Muscle of arm (tissue), 14 donors: ENCODE results near the gene NOMO2. TPM values are rescaled to one million over a fixed set of nuclear protein-coding genes. Genes with fewer than 3 reads are reported as not detected.
A peak's percentile ranks its signal among the peaks of the same experiment; 100 is the strongest.
"Not testable (repeated sequence)": the region's sequence is repeated elsewhere in the genome, so short reads cannot be mapped to it uniquely, and the experiment has no call there.

Experiments used
- DNase-seq: peaks from one replicate; pipeline ENCODE4 v3.0.0-alpha.2; 2013
- long read RNA-seq, 11 donors: transcript quantifications; one replicate each; lab custom pipeline, GENCODE V29; 2026
- polyA plus RNA-seq, 12 donors: library from polyadenylated mRNA; unstranded; fragments of 120-200 nt; gene quantifications; one replicate each; pipeline ENCODE4 v1.2.1, GENCODE V29; 2013; ENCODE audit not compliant: insufficient read length in 12 of 12

Gene NOMO2
- 10 to 100 TPM in 11 of 12 donors, not detected in 1; 38.5 to 71.0 (median 58.9) TPM for polyA plus RNA-seq
- long read RNA-seq, donor 1, full-length matches to known transcripts, result 7 of 18 reads
- long read RNA-seq, donor 1, partial matches to known transcripts, result 11 of 18 reads
- long read RNA-seq, donor 1, other reads (novel, unspliced or antisense), result 0 of 18 reads
- long read RNA-seq, donor 2, full-length matches to known transcripts, result 6 of 13 reads
- long read RNA-seq, donor 2, partial matches to known transcripts, result 7 of 13 reads
- long read RNA-seq, donor 2, other reads (novel, unspliced or antisense), result 0 of 13 reads
- long read RNA-seq, donor 3, full-length matches to known transcripts, result 3 of 3 reads
- long read RNA-seq, donor 3, partial matches to known transcripts, result 0 of 3 reads
- long read RNA-seq, donor 3, other reads (novel, unspliced or antisense), result 0 of 3 reads
- long read RNA-seq, donor 4, full-length matches to known transcripts, result 2 of 2 reads
- long read RNA-seq, donor 4, partial matches to known transcripts, result 0 of 2 reads
- long read RNA-seq, donor 4, other reads (novel, unspliced or antisense), result 0 of 2 reads
- long read RNA-seq, donor 5, full-length matches to known transcripts, result 11 of 11 reads
- long read RNA-seq, donor 5, partial matches to known transcripts, result 0 of 11 reads
- long read RNA-seq, donor 5, other reads (novel, unspliced or antisense), result 0 of 11 reads
- long read RNA-seq, donor 6, full-length matches to known transcripts, result 2 of 2 reads
- long read RNA-seq, donor 6, partial matches to known transcripts, result 0 of 2 reads
- long read RNA-seq, donor 6, other reads (novel, unspliced or antisense), result 0 of 2 reads
- long read RNA-seq, donor 7, full-length matches to known transcripts, result 4 of 4 reads
- long read RNA-seq, donor 7, partial matches to known transcripts, result 0 of 4 reads
- long read RNA-seq, donor 7, other reads (novel, unspliced or antisense), result 0 of 4 reads
- long read RNA-seq, donor 8, full-length matches to known transcripts, result 4 of 4 reads
- long read RNA-seq, donor 8, partial matches to known transcripts, result 0 of 4 reads
- long read RNA-seq, donor 8, other reads (novel, unspliced or antisense), result 0 of 4 reads
- long read RNA-seq, donor 9, full-length matches to known transcripts, result 3 of 3 reads
- long read RNA-seq, donor 9, partial matches to known transcripts, result 0 of 3 reads
- long read RNA-seq, donor 9, other reads (novel, unspliced or antisense), result 0 of 3 reads
- long read RNA-seq, donor 10, full-length matches to known transcripts, result 8 of 8 reads
- long read RNA-seq, donor 10, partial matches to known transcripts, result 0 of 8 reads
- long read RNA-seq, donor 10, other reads (novel, unspliced or antisense), result 0 of 8 reads
- long read RNA-seq, donor 11, full-length matches to known transcripts, result 2 of 2 reads
- long read RNA-seq, donor 11, partial matches to known transcripts, result 0 of 2 reads
- long read RNA-seq, donor 11, other reads (novel, unspliced or antisense), result 0 of 2 reads

- DNase-seq, result peak; percentile 0
These were observed at the start of gene NOMO2 for GRCh38 chr16:18561727-18562314. Gene NOMO2, minus strand, starts transcription at chr16:18562097. Its CDS starts 57 bp downstream, at chr16:18562040.

GRCh38 chr16:18610147-18610803, 48.4 kb upstream of the NOMO2 start:
- not testable (repeated sequence) for DNase-seq

GRCh38 chr16:18608271-18608670, 46.4 kb upstream of the NOMO2 start:
- not testable (repeated sequence) for DNase-seq

- DNase-seq, result not testable (repeated sequence)
These were observed 41.8 kb upstream of the NOMO2 start for GRCh38 chr16:18603572-18604246.

GRCh38 chr16:18598582-18598981, 36.7 kb upstream of the NOMO2 start:
- DNase-seq, result not testable (repeated sequence)

GRCh38 chr16:18597734-18598133, 35.8 kb upstream of the NOMO2 start:
- not testable (repeated sequence) for DNase-seq

GRCh38 chr16:18597319-18597718, 35.4 kb upstream of the NOMO2 start:
- peak; percentile 3 for DNase-seq

GRCh38 chr16:18595796-18596195, 33.9 kb upstream of the NOMO2 start:
- DNase-seq, result not testable (repeated sequence)

- not testable (repeated sequence) for DNase-seq
These were observed 33.0 kb upstream of the NOMO2 start for GRCh38 chr16:18594880-18595279.

GRCh38 chr16:18593904-18594303, 32.0 kb upstream of the NOMO2 start:
- DNase-seq, result not testable (repeated sequence)

- DNase-seq, result not testable (repeated sequence)
These were observed 31.1 kb upstream of the NOMO2 start for GRCh38 chr16:18592982-18593381.

- peak; percentile 4 for DNase-seq
These were observed 30.0 kb upstream of the NOMO2 start for GRCh38 chr16:18591908-18592307.

GRCh38 chr16:18591441-18591840, 29.5 kb upstream of the NOMO2 start:
- DNase-seq, result not testable (repeated sequence)

- DNase-seq, result not testable (repeated sequence)
These were observed 27.9 kb upstream of the NOMO2 start for GRCh38 chr16:18589806-18590205.

GRCh38 chr16:18586560-18587540, 25.0 kb upstream of the NOMO2 start:
- not testable (repeated sequence) for DNase-seq

- not testable (repeated sequence) for DNase-seq
These were observed 23.9 kb upstream of the NOMO2 start for GRCh38 chr16:18585789-18586188.

- DNase-seq, result no peak
These were observed 21.0 kb upstream of the NOMO2 start for GRCh38 chr16:18582902-18583301.

GRCh38 chr16:18580396-18580795, 18.5 kb upstream of the NOMO2 start:
- not testable (repeated sequence) for DNase-seq
